Mesothelial cell of epicardium (in vitro differentiated cells): ENCODE results near the gene DRD3. TPM values are rescaled to one million over a fixed set of nuclear protein-coding genes. Genes with fewer than 3 reads are reported as not detected.

Experiments
- DNase-seq, 2 experiments: peaks; one replicate each; pipeline ENCODE4 v3.0.0; 2021; ENCODE audit warnings: low spot score in 2 of 2; ENCODE audit not compliant: unreplicated experiment in 2 of 2
- H3K27ac Mint-ChIP-seq: 2 replicates; pipeline ENCODE4 v1.8.0; 2021; ENCODE audit warnings: mixed read lengths
- H3K27me3 Mint-ChIP-seq: 2 replicates; pipeline ENCODE4 v1.8.0; 2021; ENCODE audit warnings: low read depth, mixed read lengths
- H3K36me3 Mint-ChIP-seq: 2 replicates; pipeline ENCODE4 v1.8.0; 2021; ENCODE audit warnings: mixed read lengths
- H3K4me1 Mint-ChIP-seq: 2 replicates; pipeline ENCODE4 v1.8.0; 2021; ENCODE audit warnings: mixed read lengths
- H3K4me3 Mint-ChIP-seq: 2 replicates; pipeline ENCODE4 v1.8.0; 2021; ENCODE audit warnings: mild to moderate bottlenecking, moderate library complexity, mixed read lengths
- H3K9me3 Mint-ChIP-seq: 2 replicates; pipeline ENCODE4 v1.8.0; 2021; ENCODE audit warnings: mixed read lengths
- CTCF ChIP-seq: fragments of 200-600 bp; sonication (generic); IDR thresholded peaks from one replicate; pipeline ENCODE4 v1.5.0; 2021; ENCODE audit warnings: antibody characterized with exemption; ENCODE audit not compliant: unreplicated experiment
- total RNA-seq: library from RNA; stranded (reverse); gene quantifications from 3 replicates; pipeline ENCODE4 v1.2.1, GENCODE V29; 2021

Gene DRD3
- total RNA-seq, 1 donor from 2014 or later = not detected

DNA sequence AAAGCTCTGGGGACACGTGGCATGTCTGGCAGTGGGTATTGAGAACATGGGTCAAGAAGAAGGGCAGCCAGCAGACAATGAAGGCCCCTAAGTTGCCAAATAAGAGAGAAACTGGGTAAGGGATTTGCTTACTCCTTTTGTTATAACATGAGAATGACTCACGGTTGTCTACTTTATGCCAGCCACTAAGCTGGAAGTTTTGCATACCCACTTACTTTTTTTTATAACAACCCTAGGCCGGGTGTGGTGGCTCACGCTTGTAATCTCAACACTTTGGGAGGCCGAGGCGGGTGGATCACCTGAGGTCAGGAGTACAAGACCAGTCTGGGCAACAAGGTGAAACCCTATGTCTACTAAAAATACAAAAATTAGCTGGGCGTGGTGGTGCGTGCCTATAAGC, 50.0 kb downstream of the DRD3 start:
- no peak for DNase-seq
- H3K9me3 Mint-ChIP-seq = no peaks in the 10 kb centered on the region
- no peak overlapping the region for H3K4me3 Mint-ChIP-seq
- no peak overlapping the region for H3K27ac Mint-ChIP-seq
- H3K4me1 Mint-ChIP-seq = no peaks in the 10 kb centered on the region
- H3K27me3 Mint-ChIP-seq = peaks cover 3% of the 10 kb centered on the region
- H3K36me3 Mint-ChIP-seq = no peaks in the 10 kb centered on the region
- TF ChIP-seq CTCF = no peak

- no peak for TF ChIP-seq CTCF
- H3K4me1 Mint-ChIP-seq = no peaks in the 10 kb centered on the region
These were observed 50.6 kb downstream of the DRD3 start for GRCh38 chr3:114128231-114128630.

DNA sequence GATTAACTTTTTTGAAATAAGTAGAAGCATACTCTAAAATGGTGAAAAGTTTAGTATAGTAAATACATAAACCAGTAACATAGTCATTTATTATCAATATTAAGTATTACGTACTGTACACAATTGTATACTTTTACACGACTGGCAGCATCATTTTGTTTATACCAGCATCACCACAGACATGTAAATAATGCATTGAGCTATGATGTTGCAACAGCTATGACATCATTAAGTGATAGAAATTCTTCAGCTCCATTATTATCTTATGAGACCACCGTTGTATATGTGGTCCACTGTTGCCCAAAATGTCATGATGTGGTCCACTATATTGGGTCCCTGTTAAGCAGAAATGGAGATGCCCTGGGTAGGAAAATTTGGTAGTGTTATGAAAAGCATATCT, 51.3 kb downstream of the DRD3 start:
- Mint-ChIP-seq H3K27me3 (peaks cover 3% of the 10 kb centered on the region), H3K36me3 (no peaks in the 10 kb centered on the region), H3K27ac (no peak overlapping the region), H3K9me3 (no peaks in the 10 kb centered on the region), H3K4me1 (no peaks in the 10 kb centered on the region), H3K4me3 (no peak overlapping the region)
- no peak for DNase-seq
- TF ChIP-seq CTCF = no peak

More at GRCh38 chr3:114128231-114128630, 50.6 kb downstream of the DRD3 start:
- Mint-ChIP-seq H3K36me3 (no peaks in the 10 kb centered on the region), H3K27ac (no peak overlapping the region), H3K27me3 (peaks cover 3% of the 10 kb centered on the region), H3K4me3 (no peak overlapping the region), H3K9me3 (no peaks in the 10 kb centered on the region)
- no peak for DNase-seq

GRCh38 chr3:114126461-114126860, 52.4 kb downstream of the DRD3 start:
- H3K4me3 Mint-ChIP-seq = no peak overlapping the region
- H3K27me3 Mint-ChIP-seq = no peaks in the 10 kb centered on the region
- H3K36me3 Mint-ChIP-seq = no peaks in the 10 kb centered on the region
- H3K4me1 Mint-ChIP-seq = peaks cover 3% of the 10 kb centered on the region
- H3K27ac Mint-ChIP-seq = no peak overlapping the region
- no peak for DNase-seq
- H3K9me3 Mint-ChIP-seq = no peaks in the 10 kb centered on the region
- no peak for TF ChIP-seq CTCF

DNA sequence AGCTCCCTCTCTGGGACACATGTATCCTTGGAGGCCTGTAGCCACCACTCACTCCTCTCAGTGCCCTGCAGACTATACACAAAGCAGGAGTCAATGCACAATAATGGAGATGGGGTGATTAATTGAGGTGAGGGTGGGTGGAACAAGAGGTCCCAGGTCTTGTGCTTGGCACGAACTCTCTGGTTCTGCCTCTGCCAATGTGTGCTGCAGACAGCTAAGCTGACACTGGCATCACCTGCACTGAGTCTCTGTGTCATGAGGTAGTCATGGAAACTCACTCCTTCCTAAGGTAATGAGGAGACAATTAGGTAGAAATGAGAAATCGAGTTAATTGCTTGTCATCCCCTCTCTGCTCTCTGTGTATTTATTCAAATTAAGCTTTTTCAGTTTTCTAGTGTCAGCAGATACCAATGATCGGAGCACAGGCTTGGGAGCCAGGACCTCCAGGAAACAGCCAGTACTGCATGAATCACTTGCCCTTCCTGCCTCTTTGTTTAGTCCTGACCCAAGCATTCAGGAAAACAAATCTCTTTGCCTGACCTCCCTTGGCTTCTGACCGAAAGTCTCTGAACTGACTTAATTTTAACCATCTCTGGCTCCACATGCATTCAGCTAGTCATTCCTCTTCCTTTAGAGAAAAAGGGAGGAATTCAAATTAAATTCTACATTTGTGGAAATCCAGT, 56.7 kb downstream of the DRD3 start:
- no peaks in the 10 kb centered on the region for H3K9me3 Mint-ChIP-seq
- H3K4me3 Mint-ChIP-seq = no peak overlapping the region
- no peak for TF ChIP-seq CTCF
- peaks cover 18% of the 10 kb centered on the region for H3K4me1 Mint-ChIP-seq
- no peak for DNase-seq
- H3K27me3 Mint-ChIP-seq = no peaks in the 10 kb centered on the region
- no peaks in the 10 kb centered on the region for H3K36me3 Mint-ChIP-seq
- no peak overlapping the region for H3K27ac Mint-ChIP-seq
